ENCODE data around the gene TBC1D8.

Gene TBC1D8

DNA sequence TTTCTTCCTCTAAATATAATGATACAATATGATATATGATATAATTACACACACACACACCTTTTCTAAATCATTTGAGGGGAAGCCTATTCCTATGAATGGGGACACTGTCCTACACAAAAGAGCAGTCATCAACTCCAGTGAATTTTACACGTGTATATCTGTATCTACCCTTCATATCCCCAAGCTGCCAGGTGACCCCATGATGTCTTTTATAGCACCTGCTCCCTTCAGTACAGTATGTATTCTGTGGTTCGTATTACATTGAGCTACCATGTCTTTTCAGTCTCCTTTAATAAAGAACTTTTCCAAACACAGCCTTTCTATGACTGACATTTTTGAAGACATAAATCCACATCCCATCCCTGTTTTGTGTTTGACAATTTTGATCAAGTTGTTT is 19.0 kb downstream of the TBC1D8 start:
- no peak for DNase-seq

DNA sequence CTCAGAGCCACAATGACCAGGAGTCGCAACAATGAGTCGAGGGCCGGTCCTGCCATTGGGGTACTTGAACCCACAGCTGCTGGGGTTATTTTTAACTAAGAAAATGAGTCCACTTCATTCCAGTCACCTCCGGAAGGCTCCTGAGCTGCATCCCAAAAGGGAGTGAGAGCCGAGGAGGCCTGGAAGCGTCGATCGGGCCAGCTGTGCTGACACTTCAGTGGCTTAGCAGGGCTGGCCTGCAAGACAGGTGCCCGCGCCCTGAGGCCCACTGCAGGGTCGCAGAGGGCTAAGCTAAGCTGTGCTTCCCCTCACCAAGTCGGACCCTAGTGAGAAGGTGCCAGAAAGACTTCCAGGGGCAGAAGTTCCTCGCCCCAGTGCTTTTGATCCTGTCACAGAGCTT is 21.1 kb downstream of the TBC1D8 start:
- DNase-seq: no peak

DNA sequence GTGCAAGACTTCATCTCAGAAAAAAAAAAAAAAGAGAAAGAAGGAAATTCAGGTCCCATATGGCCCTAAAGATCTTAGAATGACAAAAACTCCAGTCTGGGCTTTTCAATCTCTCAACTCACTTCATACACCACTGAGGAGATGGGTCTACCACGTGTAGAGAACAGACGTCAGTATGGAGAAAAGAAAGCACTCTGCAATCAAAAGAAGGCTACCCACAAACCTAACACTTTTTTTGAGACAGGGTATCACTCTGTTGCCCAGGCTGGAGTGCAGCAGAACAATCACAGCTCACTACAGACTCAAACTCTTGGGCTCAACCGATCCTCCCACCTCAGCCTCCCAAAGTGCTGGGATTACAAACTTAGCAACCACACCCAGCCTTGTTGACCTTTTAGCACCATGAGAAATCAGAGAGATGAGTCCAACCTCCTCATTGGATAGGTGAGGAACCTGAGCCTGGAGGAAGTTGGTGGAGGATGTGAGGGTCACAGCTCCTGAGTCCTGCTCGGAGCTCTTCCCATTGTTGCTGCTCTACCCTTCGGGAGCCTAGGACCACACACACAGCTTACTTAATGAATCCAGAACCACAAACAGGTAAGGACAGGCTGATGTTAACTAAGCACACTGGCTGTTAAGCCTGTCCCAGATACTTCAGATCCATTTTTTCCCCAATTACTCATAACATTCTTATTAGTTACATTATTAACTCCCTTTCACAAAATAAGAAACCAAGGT is 23.7 kb downstream of the TBC1D8 start:
- DNase-seq: no peak

DNA sequence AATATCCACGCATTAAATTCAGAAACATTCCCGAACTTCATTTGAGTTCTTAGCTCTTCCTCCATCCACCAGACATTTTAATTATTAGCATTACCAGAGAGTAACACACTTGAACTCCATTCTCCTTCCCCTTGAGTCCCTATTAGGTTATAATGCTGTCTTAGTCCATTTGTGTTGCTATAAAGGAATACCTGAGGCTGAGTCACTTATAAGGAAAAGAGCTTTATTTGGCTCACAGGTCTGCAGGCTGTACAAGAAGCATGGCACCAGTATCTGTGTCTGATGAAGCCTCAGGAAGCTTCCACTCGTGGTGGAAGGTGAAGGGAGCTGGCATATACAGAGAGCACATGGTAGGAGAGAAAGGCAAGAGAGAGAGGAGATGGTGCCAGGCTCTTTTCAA is 25.4 kb downstream of the TBC1D8 start:
- no peak for DNase-seq

DNA sequence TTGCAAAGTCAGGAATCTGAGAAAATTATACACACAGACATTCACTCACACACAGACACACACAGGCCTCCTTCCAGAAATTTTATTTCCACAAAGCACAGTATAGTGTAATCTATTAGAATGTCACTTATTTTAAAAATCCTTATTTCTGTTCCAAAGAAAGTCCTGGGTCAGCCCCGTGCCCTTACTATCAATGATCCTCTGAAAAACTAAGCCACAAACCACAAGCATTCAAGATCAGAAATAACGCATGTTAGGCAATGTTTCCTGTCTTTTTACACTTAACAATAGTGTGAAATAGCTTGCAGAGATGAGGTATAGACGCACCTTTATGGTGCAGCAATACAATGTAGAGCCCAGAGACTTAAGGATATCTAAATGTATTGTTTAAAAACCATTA is 25.8 kb downstream of the TBC1D8 start:
- DNase-seq: no peak

DNA sequence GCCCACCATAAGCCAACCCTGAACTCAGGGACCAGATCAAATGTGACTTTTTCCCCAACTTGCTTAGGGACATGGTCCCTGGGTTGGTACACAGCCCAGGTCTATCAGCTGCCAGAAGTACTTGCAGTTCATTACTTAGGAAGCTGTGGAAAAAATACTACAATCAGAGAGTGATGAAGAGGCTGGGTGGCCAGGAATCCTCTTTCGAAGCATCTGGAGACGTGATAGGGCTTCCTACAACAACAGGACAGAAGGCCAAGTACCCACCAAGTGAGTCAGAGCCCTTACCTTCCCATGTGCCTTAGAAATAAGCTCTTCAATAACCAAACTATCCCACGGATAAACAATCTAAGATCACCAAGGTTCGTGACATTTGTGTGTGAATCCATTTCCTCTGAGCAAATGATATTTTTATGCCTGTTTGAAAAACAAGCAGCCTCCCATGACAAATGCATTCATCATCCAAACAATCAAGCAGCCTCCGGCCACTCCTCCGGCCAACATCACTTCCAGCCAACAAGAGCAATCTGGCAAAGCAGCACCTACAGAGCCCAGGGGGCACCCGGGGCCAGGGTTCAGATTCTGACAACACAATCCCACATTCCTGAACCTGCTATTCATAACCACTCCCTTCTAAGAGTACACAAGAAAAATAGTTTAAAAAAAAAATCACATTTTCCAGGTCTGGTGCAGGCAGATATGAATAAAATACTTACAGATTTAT is 26.4 kb downstream of the TBC1D8 start:
- DNase-seq: no peak

DNA sequence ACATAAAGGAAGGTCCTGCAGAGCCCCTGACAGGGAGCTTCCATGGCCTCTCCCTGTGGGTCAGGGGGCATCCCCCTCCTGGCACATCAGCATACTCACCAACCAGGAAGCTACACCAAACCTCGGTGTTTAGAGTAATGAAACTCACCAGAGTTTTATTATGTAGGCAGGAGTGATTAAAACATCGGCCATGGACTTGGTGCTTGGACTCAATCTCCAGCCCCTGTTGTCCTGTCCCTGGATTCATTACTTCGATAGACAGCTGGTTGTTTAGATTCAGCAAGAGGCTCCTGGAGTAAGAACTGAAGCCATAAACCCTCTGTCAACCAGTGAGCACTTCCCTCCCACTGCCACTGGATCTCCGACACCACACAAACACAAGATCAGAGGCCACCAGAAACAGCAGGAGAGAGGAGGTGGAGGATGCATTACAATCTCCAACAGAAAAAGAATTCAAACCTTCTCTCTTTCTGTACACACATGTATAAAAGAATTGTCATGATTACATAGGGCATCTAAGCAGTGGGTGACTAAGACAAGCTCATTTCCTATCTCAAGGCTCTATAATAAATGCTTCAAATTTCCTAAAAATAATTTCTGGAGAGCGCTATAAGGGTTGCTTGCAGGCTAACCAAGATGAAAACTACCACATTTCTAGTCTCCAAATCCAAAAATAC is 27.2 kb downstream of the TBC1D8 start:
- DNase-seq: no peak

DNA sequence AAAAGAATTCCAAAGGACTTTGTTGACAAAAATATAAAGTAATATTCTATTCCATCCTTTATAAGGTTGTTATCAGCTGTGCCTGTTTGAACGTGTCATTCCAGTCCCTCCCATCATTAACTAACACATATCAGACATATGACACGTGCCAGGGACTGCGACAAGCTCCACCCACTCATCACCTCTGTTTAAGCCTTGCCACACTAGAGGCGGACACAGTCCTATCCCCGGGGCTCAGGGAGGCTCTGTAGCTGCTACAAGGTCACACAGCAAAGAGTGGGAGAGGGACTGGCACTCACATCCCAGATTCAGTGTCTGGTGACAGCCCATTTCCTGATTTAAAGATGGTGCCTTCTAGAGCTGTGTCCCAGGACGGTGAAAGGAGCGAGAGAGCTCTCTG is 30.0 kb downstream of the TBC1D8 start:
- no peak for DNase-seq

DNA sequence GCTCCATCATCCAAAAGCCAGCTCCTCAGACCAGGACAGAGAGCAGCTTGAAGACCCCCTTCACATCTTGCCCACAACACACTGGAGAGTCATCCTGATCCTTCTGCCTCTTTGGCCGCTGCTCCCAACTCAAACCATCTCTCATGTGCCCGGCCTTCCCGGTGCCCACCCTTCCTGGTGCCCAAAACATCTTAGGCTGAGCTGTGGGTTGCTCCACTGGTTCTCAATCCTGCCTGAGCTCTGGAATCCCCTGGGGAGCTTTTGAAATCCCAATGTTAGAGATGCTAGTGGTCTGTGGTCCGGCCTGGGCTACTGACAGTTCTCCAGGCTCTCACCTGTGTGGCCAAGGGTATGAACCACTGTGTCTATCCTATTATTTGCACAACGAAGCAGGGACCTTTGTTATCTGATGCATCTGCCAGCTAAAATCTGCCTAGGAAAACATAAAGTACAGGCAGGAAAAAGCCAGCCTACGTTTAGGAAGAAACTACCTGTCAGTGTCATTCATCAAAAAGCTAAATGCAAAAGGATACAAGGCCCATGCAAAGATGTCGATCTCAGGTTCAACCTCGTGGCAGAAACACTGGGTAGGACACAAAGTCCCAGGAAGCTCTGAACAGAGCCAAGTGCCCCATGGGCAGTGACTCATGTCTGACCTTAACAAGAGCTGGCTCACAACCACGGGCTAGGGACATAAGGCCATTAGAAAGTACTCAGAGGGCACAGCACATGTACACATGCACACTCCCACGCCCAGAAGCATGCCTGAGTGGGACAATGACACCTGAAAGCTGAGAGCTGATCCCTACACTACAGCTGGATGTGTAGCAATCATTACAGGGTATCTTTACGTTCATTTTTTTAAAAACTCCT is 30.8 kb downstream of the TBC1D8 start:
- DNase-seq: no peak

DNA sequence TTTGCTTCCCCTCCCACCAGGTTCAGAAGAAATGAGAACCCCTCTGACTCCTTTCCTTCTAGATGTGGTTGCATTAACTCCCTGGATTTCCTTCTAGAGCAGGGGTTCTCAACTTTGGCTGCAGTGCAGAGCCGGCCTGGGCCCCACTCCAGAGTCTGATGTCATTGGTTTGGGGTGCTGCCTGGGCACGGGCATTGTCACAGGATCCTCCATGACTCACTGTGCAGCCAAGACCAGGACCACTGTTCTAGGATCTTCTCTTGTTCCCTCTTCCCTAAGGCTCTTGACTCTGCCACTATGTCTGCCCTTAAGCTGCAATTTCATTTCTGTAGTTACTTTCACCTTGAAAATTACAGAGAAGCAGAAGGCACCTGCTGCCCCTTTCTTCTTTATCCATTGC is 31.8 kb downstream of the TBC1D8 start:
- DNase-seq: no peak

DNA sequence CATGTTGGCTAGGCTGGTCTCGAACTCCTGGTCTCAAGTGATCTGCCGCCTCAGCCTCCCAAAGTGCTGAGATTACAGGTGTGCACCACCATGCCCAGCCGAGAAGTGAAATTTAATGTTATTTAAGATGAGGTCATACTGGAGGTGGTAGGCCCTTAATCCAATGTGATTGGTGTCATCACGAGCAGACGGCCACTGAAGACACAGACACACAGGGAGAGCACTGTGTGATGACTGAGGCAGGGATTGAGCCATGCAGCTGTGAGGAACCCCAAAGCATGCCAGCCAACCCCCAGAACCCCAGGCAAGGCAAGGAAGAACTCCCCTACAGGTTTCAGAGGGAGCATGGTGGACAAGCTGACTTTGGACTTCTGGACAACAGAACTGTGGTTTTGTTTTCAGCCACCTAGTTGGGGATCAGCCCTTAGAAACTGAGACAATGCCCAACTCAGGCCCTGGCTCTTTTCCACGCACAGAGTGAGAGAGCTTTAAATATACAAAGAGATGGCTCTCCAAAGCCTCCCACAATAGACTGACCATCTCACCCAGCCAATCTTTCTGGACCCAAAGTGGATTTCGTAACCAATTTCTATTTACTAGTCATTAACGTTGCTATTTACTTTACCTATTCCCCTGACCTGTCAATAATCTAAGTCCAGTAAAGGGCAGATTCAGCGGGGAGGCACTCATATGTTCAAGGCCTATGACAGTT is 34.2 kb downstream of the TBC1D8 start:
- no peak for DNase-seq

DNA sequence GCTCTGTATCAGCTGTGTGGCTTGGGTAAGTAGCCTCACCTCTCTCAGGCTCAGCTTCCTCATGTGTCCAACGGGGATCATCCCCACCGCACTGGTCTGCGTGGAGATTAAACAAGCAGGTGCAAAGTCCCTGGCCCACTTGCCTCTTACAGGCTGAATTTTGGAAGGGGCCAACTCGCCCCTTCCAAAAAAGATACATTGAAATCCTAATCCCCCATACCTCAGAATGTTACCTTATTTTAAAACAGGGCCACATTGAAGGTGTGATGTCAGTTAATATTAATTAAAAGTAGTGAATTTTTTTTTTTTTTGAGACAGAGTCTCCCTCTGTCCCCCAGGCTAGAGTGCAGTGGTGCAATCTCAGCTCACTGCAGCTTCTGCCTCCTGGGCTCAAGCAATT is 34.8 kb downstream of the TBC1D8 start:
- DNase-seq: no peak

DNA sequence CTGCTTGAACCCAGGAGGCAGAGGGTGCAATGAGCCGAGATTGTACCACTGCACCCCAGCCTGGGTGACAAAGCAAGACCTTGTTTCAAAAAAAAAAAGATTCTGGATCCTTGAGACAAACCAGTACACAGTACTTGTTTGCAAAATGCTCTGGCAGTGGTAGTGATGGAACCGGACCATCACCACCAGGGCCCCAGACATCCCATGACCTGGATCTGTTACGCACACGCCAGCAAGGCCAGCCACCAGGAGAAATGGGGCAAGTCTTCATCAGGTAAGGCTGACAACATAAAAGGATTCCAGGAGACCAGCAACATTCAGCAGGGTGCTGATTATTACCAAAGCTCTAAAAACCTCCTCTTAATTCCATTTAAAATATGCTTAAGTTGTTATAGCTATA is 35.5 kb downstream of the TBC1D8 start:
- DNase-seq: no peak

DNA sequence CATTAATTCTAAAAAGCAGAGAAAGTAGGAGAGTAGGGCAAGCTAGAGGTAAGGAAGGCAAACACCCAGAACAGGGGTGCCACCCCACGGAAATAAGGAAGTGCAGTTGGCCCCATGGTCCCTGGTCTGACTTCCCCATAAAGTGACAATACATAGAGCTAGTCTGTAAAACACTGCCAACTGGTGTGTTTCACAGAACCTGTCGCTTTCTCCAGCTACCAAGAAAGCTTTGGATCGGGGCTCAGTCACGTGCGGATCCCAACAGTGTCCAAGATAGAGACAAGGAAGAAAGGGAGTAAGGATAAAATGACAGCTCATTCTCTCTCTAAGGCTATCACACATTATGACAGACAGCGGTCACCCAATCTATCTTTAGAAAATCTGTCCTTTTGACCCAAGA is 36.4 kb downstream of the TBC1D8 start:
- DNase-seq: no peak

DNA sequence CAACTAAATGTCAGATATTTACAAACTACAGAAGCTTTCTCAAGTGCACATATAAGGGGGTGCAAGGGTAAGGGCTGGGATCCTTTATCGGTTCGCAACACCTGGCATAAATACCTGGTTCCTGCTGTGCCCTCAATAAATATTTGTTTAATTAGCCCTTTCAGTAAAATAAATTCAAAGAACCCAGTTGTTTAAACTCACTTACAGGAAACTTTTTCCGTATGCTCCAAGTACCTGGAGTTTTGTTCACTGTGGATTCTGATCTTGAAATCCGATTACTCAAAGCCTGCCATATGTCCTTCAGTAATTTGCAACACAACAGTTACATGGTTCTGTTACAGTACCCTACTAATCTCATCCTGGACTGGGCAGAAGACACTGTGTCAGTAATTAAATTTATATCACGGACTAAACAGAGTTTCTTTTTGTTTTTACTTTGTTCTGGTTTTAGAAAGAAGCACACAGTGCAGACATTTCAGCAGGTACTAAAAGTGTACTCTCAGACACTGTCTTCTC is 36.9 kb downstream of the TBC1D8 start:
- no peak for DNase-seq

DNA sequence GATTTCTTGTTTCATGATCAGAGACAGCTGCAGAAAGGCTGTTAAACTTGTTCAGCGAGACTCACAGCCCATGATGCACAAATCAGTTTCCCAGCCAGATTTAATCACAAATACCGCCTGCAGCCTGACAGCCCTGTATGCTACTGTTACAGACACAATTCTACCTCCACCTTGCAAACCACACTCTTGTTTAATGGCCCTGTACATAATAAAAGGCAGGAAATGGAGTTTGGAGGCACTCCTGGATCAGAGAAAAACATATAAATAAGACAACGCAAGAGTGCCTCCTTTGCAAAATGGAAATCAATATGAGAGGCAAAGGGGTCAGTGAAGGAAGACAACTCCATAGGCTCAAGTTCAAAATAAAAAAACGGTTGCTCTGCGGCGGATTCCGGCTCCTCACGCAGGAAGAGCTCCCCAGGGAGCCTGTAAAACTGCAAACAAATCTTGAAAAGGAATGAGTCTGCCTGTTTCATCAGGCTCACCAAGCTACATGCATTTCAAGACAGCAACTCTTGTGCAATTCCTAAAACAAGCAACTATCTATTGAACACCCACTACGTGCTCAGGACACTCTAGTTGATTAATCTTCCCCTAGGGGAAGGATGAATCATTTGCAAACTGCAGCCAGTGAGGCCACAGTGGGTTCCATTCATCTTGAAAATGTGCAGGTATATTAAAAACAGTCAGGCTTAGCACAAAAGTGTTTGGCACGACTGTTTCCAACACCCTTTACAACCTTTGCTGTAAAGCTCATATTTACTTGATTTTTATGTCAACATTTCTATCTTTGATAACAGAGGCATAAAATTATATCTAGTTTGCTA is 37.5 kb downstream of the TBC1D8 start:
- DNase-seq: peak; percentile 3 to 40

DNA sequence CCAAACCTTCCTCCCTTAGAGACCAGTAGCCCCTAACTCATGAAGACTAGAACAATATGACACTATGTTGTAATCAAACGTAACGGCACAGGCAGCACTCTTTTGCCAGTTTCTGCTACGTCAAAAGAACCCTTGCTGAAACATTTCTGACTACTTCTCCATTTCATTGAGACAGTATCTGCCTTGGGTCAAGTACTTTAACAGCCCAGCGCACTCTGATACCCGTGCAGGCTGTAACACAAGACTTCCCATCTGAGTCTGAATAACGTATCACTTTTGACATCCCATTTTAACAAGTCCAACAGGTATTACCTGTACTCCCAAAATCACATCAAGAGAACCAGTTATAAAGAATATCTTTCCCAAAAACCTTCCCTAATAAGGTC is 38.4 kb downstream of the TBC1D8 start:
- no peak for DNase-seq

DNA sequence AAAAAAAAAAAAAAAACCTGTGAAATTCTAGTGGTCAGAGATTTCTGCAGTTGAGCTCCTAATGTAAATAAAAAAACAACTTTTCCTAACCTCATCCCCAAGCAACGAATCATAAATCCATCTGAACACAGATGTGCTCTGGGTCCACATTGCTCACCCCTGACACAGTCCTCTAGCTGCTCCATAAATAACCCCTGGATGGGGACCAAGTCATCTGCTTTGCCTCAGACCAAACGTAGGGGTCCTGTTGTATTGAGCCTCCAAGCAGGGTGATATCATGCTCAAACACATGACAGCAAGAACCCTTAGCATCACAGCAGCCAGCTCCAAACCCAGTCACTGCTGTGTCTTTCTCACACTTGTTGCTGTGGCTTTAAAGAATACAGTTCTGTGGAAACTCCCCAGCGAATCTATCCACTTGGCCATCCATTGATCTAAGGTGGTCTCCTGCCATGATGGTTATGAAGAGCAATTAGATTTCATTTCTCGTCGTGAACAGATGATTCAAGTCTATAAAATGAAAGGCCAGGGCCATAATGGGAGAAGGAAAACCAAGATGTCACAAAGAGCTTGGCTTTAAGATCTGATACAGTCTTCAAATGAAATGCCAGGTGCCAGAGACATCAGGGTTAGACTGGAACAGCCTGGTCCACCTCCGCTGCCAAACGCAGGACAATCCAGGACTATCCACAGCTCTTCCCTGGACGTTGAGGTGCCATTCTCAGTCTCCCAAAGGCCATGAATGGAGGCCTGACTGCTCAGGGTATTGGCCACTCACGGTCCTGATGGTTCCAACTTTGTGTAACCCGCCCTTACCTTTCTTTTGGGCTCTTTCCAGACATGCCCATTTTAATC is 39.0 kb downstream of the TBC1D8 start:
- no peak for DNase-seq

DNA sequence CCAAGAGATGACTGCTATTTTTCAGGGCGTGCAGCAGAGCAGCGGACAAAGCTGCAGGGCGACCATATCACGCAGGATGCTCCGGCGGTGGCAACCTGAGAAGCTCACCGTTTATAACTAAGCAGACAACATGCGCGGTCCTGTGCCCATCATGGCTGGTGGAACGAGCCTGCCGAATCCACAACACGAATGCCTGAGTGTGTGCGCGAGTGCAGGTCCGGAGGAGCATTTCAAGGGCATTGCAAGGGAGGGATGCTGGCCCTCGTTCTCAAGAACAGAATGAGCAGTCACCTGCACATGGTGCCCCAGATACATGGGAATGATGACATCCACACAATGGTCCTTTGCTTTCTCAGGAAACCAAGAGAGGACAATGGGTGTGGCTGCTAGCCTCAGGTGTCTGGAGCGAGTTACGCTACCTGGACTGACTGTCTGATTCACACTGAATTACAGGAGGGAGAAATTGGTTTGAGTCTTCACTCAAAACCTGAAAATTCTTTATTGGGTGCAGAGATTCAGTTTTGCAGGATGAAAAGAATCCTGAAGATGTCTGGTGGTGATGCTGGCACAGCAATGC is 39.8 kb downstream of the TBC1D8 start:
- DNase-seq: no peak

Data from NCI-H187 (cell line).